Keratinocyte (primary cell): ENCODE results near the gene DSCAM. TPM values are rescaled to one million over a fixed set of nuclear protein-coding genes. Genes with fewer than 3 reads are reported as not detected.

Source experiments
- DNase-seq: peaks from one replicate; pipeline ENCODE4 v3.0.0-alpha.2; 2011; ENCODE audit warnings: low read depth, missing footprints, low spot score
- FAIRE-seq: peaks from 2 replicates; lab custom pipeline; 2011; peaks lifted over from hg19 to GRCh38; lab: Jason Lieb, UNC
- H2AFZ ChIP-seq: 2 replicates; pipeline ENCODE4 v1.6.0; 2012; ENCODE audit warnings: low read length, control low read depth, inconsistent platforms; ENCODE audit not compliant: control insufficient read depth
- H3K27ac ChIP-seq: 2 replicates; pipeline ENCODE4 v1.5.1; 2011; ENCODE audit warnings: low read length; ENCODE audit not compliant: control insufficient read depth, insufficient read depth
- H3K27me3 ChIP-seq: 3 replicates; pipeline ENCODE4 v1.6.0; 2011; ENCODE audit warnings: low read length; ENCODE audit not compliant: control insufficient read depth, insufficient read depth; ENCODE audit errors: extremely low read depth
- H3K36me3 ChIP-seq, 2 experiments: 2 replicates in 1 of 2; 3 replicates in 1 of 2; pipeline ENCODE4 v1.5.1; 2011; ENCODE audit warnings: low read length in 2 of 2, mild to moderate bottlenecking in 1 of 2; ENCODE audit not compliant: control insufficient read depth in 2 of 2, insufficient read depth in 2 of 2; ENCODE audit errors: extremely low read depth in 1 of 2
- H3K4me1 ChIP-seq: 3 replicates; pipeline ENCODE4 v1.5.1; 2011; ENCODE audit warnings: low read length; ENCODE audit not compliant: control insufficient read depth, insufficient read depth; ENCODE audit errors: extremely low read depth
- H3K4me2 ChIP-seq: 3 replicates; pipeline ENCODE4 v1.6.0; 2011; ENCODE audit warnings: low read depth, low read length; ENCODE audit not compliant: control insufficient read depth, insufficient read depth; ENCODE audit errors: extremely low read depth
- H3K4me3 ChIP-seq, 3 experiments: fragments of 200-600 bp in 1 of 3; sonication (generic) in 1 of 3; 2 replicates in 2 of 3; 3 replicates in 1 of 3; pipeline ENCODE4 v1.5.1; 2011 to 2016; ENCODE audit warnings: low read length in 3 of 3, mild to moderate bottlenecking in 3 of 3, control low read depth in 2 of 3, inconsistent platforms in 1 of 3, low read depth in 1 of 3, mixed read lengths in 1 of 3, mixed run types in 1 of 3, moderate library complexity in 1 of 3; ENCODE audit not compliant: control insufficient read depth in 2 of 3, insufficient read depth in 2 of 3; ENCODE audit errors: extremely low read depth in 1 of 3
- H3K79me2 ChIP-seq: 2 replicates; pipeline ENCODE4 v1.6.0; 2012; ENCODE audit warnings: low read length; ENCODE audit not compliant: control insufficient read depth, insufficient read depth
- H3K9ac ChIP-seq: 3 replicates; pipeline ENCODE4 v1.6.0; 2011; ENCODE audit warnings: low read length; ENCODE audit not compliant: control insufficient read depth, insufficient read depth; ENCODE audit errors: extremely low read depth
- H3K9me1 ChIP-seq: 3 replicates; pipeline ENCODE4 v1.6.0; 2011; ENCODE audit warnings: low read length; ENCODE audit not compliant: control insufficient read depth, insufficient read depth; ENCODE audit errors: extremely low read depth
- H3K9me3 ChIP-seq: 2 replicates; pipeline ENCODE4 v1.5.1; 2012; ENCODE audit warnings: low read depth, low read length; ENCODE audit not compliant: control insufficient read depth
- H4K20me1 ChIP-seq: 3 replicates; pipeline ENCODE4 v1.6.0; 2011; ENCODE audit warnings: low read length; ENCODE audit not compliant: control insufficient read depth, insufficient read depth; ENCODE audit errors: extremely low read depth
- EZH2 ChIP-seq: IDR thresholded peaks from one replicate; pipeline ENCODE4 v1.6.1; 2012; ENCODE audit warnings: inconsistent platforms, mild to moderate bottlenecking, low read length, moderate library complexity
- dilution Hi-C: fragments of 300-500 bp; cut with MboI; formaldehyde crosslinking; loops from one replicate; pipeline ENCODE4 v1.7.0; 2020; ENCODE audit warnings: low sequenced_read_pairs; ENCODE audit not compliant: extremely low pct_ligation_motif_present
- polyA plus RNA-seq, 5 experiments: library from polyadenylated mRNA; depleted of rRNA in 3 of 5; stranded (reverse) in 3 of 5; stranded (forward) in 1 of 5; unstranded in 1 of 5; fragments of >200 nt; gene quantifications; 1 replicate in 1 of 5; 2 replicates in 3 of 5; 3 replicates in 1 of 5; pipeline versions ENCODE4 v1.2.1 to v1.2.3, GENCODE V29; 2011 to 2012; ENCODE audit warnings: missing spikeins in 2 of 5, low read depth in 1 of 5, low replicate concordance in 1 of 5
- TF ChIP-seq, protein P1 (sequence below), 3 experiments: IDR thresholded peaks in 1 of 3; conservative IDR thresholded peaks in 1 of 3; optimal IDR thresholded peaks in 1 of 3; 2 replicates in 2 of 3; 3 replicates in 1 of 3; pipeline versions ENCODE3 to v1.5.1; 2011; ENCODE audit warnings: low read length in 3 of 3, mild to moderate bottlenecking in 3 of 3, moderate library complexity in 2 of 3, control low read depth in 1 of 3, inconsistent platforms in 1 of 3; ENCODE audit not compliant: insufficient read depth in 2 of 3; ENCODE audit errors: extremely low read depth in 1 of 3

The DSCAM gene
- polyA plus RNA-seq, 1 donor (not counting 4 experiments of a cell fraction or from before 2014, with no cell fraction given), result 2.1 TPM

DNA sequence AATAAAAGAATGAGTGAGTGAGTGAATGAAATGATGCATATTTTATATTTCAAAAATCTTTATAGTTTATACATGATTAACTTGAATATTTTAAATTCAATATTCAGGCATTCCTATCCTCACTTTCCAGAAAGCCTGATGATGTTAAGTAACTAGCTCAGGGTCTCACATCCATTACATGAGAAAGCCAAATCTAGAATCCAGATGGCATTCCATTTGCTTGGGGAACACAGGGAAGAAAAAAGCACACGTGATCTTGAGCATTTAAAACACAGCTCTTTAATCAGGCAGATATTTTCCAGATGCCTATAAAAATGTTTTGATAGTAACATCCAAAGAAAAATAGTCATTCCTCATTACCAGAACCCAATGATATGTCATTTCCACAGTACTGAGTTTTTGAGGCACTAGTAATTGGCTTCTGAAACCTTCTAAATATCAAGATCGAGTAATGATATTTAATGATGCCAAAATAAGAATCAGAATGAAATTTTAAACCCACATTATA, 291.9 kb downstream of the DSCAM start:
- no peak for DNase-seq
- no peaks in the 10 kb centered on the region for H3K4me1 ChIP-seq
- no peaks in the 10 kb centered on the region for H3K9me3 ChIP-seq
- H3K4me2 ChIP-seq, result no peak overlapping the region
- no peak overlapping the region for H3K9ac ChIP-seq
- H3K27me3 ChIP-seq, result no peaks in the 10 kb centered on the region
- no peak for FAIRE-seq
- H3K79me2 ChIP-seq, result no peaks in the 10 kb centered on the region
- TF ChIP-seq, protein P1, sequence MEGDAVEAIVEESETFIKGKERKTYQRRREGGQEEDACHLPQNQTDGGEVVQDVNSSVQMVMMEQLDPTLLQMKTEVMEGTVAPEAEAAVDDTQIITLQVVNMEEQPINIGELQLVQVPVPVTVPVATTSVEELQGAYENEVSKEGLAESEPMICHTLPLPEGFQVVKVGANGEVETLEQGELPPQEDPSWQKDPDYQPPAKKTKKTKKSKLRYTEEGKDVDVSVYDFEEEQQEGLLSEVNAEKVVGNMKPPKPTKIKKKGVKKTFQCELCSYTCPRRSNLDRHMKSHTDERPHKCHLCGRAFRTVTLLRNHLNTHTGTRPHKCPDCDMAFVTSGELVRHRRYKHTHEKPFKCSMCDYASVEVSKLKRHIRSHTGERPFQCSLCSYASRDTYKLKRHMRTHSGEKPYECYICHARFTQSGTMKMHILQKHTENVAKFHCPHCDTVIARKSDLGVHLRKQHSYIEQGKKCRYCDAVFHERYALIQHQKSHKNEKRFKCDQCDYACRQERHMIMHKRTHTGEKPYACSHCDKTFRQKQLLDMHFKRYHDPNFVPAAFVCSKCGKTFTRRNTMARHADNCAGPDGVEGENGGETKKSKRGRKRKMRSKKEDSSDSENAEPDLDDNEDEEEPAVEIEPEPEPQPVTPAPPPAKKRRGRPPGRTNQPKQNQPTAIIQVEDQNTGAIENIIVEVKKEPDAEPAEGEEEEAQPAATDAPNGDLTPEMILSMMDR (optimal IDR thresholded peaks at IDR 0.05 in 1 of 3, IDR thresholded peaks at IDR 0.05 in 1 of 3, conservative IDR thresholded peaks at IDR 0.05 in 1 of 3; ENCODE audit: extremely low read depth in 1 of 3, insufficient read depth in 2 of 3, low read length in 3 of 3), result no peak
- no peak for TF ChIP-seq EZH2
- dilution Hi-C loops, result no loop called here
- no peaks in the 10 kb centered on the region for H3K36me3 ChIP-seq
- H3K27ac ChIP-seq, result no peak overlapping the region
- no peaks in the 10 kb centered on the region for H4K20me1 ChIP-seq
- H3K4me3 ChIP-seq, result no peak overlapping the region
- H2AFZ ChIP-seq, result no peak overlapping the region
- H3K9me1 ChIP-seq, result no peaks in the 10 kb centered on the region

DNA sequence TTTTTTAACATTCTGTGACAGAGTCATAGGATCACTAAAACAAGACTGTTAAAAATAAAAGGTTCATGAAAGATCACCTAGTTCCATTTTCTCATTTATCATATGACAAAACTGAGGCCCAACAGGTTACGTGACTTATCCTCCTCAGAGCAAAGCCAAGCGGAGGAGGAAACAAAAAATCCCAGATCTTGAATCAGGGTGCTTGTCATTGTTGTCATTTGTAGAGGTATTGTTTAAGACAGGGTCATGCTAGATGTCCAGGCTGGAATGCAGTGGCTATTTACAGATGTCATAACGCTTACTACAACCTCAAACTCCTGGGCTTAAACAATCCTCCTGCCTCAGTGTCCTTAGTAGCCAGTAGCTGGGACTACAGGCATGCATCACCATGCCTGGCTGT, 293.2 kb downstream of the DSCAM start:
- Histone ChIP-seq H4K20me1 (no peaks in the 10 kb centered on the region), H3K9me3 (no peaks in the 10 kb centered on the region), H3K9me1 (no peaks in the 10 kb centered on the region), H3K79me2 (no peaks in the 10 kb centered on the region), H3K27me3 (no peaks in the 10 kb centered on the region), H3K27ac (no peak overlapping the region), H3K4me2 (no peak overlapping the region), H3K4me3 (no peak overlapping the region), H2AFZ (no peak overlapping the region), H3K4me1 (no peaks in the 10 kb centered on the region), H3K36me3 (no peaks in the 10 kb centered on the region), H3K9ac (no peak overlapping the region)
- dilution Hi-C loops, result no loop called here
- TF ChIP-seq EZH2, result no peak
- TF ChIP-seq, protein P1 (optimal IDR thresholded peaks at IDR 0.05 in 1 of 3, IDR thresholded peaks at IDR 0.05 in 1 of 3, conservative IDR thresholded peaks at IDR 0.05 in 1 of 3; ENCODE audit: extremely low read depth in 1 of 3, insufficient read depth in 2 of 3, low read length in 3 of 3), result no peak
- no peak for FAIRE-seq
- no peak for DNase-seq
